NCI-H1105 treated with DMSO at 0.1 percent for 48 hours (cell line): ENCODE data around the gene MAPK4.
"Not testable (repeated sequence)": the region's sequence is repeated elsewhere in the genome, so short reads cannot be mapped to it uniquely, and the experiment has no call there.

Experiments used
- DNase-seq: peaks from one replicate; lab custom pipeline; 2025; lab: John Stamatoyannopoulos, UW

The MAPK4 gene

DNA sequence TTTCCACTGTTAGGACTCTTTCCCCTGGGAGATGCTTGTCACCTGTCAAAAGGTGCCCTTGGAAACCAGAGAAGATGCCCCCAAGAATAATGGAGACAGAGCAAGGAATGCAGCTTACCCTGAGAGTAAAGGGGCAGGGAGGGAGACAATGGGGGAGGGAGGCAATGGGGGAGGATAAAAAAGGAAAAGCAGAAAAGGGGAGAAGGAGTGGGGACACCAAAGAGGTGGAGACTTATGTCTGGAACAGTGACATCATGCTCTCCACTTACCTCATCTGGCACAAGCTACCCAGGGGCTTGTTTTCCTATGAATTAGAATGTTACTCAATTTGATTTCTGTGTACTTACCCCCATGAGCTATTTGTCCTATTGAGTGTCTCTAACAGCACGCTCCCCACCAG, 192.1 kb downstream of the MAPK4 start:
- no peak for DNase-seq

DNA sequence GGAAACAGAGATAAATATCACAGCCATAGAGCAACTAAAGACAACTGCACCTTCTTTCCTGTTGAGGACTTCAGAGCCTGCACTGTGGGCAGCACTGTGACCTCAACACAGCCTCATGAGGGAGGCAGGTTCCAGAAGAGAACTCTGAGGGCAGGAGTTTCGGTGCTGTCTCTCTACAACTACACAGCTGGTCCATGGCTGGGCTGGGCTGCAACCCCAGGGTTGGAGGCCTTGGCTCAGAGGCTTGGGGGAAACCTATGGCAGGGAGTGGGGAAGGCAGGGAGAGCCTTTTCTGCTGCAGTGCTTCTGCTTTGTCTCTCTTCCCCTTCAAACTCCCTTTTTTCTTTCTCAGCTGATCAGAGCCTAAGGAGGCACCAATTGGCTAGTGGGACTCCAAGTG, 193.4 kb downstream of the MAPK4 start:
- DNase-seq = no peak

DNA sequence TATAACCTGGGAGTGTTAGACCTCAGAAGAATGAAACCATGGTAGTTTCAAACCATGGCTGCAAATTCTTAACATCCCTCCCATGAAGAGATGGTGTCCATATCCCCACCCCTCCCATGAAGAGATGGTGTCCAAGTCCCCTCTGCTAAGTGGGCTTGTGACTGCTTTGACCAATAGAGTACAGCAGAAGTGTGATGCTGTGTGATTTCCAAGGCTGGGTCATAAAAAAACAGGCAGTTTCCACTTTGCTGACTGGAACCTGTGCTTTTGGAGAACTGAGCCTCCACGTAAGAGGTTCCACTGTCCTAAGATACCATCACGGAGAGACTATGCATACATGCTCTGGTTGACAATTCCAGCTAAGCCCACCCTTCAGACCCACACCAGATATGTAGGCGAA, 194.4 kb downstream of the MAPK4 start:
- no peak for DNase-seq

DNA sequence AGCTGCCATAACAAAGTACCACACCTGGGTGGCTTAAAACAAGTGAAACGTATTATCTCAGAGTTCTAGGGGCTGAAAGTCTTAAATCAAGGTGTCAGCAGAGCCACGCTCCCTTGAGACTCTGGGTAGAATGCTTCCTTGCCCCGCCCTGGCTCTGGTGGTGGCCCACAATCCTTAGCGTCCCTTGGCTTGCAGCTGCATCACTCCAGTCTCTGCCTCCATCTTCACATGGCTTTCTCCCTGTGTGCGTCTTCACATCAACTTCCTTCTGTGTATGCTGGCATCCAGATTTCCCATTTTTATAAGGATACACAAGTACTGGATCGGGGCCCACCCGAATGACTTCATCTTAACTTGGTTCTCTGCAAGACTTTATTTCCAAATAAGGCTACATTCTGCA, 197.5 kb downstream of the MAPK4 start:
- no peak for DNase-seq

DNA sequence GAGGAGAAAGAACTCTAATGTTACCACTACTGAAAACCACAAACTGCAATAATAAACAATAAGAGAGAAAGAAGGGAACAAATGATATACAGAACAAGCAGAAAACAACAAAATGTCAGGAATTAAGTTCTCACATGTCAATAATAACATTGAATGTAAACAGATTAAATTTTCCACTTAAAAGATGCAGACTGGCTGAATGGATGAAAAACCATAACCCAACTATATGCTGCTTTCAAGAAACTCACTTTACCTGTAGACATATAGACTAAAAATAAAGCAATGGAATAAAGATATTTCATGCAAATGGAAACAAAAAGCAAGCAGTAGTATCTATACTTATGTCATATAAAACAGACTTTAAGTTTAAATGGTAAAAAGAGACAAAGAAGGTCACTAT, 209.6 kb downstream of the MAPK4 start:
- DNase-seq = no peak

DNA sequence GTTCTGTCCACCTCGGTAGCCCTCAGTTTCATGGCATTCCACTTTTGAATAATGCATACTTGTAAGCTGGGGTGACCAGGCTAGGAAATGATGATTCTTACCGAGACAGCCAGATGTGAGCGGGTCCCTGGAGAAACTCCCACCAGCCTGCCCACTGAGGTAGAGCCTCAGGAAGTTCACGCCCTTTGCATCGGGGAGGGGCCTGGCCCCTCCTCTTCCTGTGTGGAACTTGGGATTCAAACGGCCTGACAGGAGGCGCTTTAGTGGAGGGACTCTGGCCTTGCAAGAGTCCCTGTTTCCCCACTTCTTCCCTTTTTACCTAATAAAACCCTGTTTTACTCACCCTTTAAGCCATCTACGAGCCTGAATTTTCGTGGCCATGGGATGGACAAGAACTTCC, 215.3 kb downstream of the MAPK4 start:
- DNase-seq = no peak

DNA sequence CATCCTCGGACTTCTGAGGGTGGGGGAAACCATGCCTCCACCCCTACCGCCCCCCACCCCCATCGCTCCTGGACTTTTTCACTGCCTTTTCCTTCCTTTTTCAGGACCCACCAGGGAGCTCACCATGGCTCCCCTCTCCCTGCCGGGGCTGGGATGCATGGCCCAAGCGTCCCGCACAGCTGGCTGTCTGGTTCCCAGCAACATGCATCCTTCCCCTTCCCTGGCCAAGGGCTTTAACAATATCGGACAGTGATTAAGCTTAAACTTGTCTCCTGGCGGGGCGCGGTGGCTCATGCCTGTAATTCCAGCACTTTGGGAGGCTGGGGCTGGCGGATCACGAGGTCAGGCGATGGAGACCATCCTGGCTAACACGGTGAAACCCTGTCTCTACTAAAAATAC, 215.8 kb downstream of the MAPK4 start:
- DNase-seq = no peak

DNA sequence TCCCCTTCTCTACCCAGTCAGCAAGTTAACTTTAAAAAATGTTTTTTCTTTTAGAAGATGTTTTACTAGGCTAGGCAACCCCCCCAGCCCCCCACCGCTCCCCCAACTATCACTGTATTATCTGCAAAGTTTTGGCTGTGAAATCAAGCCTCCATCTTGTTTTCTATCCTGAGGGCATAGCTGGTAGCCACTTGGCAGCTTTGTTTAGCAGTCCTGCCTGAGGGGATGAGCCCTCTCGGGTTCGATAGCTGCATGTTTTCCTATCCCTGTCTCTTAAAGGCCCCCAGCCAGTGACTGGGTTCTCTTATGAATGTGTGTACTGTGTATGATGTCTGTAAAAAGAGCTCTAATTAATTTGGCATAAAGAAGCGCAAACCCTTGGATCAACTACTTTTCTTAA, 216.5 kb downstream of the MAPK4 start:
- DNase-seq = no peak

DNA sequence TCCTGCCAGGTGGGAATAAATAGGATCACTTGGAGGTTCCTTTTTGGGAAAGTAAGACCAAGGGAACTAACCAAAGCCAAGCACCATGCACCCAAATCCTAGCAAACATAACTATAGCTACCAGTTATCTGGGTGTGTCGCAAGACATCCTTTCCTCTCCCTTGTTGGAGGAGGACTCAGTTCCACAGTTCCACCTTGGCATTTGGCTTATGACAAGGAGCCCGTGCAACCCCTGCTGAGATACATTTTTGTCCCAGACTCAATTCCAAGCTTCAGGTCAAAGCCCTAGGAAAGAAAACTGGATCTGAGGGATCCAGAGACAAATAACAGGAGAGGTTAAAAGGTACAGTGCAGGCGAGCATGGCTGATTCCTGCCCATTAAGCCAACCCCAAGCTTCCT, 219.1 kb downstream of the MAPK4 start:
- not testable (repeated sequence) for DNase-seq
